ENCODE measurements around the gene TMEM175.

DNA sequence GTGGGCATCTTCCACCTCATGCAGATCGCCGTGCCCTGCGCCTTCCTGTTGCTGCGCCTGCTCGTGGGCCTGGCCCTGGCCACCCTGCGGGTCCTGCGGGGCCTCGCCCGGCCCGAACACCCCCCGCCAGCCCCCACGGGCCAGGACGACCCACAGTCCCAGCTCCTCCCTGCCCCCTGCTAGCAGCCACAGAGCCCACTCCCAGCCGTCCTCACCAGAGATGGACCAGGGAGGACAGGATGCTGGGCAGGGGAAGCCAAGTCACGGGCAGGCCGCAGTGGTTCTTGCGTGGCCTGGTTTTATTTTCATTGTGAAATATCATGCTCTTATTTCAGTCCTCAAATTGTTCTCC is 26.0 kb downstream of the TMEM175 start:
- TF ChIP-seq, protein P1, sequence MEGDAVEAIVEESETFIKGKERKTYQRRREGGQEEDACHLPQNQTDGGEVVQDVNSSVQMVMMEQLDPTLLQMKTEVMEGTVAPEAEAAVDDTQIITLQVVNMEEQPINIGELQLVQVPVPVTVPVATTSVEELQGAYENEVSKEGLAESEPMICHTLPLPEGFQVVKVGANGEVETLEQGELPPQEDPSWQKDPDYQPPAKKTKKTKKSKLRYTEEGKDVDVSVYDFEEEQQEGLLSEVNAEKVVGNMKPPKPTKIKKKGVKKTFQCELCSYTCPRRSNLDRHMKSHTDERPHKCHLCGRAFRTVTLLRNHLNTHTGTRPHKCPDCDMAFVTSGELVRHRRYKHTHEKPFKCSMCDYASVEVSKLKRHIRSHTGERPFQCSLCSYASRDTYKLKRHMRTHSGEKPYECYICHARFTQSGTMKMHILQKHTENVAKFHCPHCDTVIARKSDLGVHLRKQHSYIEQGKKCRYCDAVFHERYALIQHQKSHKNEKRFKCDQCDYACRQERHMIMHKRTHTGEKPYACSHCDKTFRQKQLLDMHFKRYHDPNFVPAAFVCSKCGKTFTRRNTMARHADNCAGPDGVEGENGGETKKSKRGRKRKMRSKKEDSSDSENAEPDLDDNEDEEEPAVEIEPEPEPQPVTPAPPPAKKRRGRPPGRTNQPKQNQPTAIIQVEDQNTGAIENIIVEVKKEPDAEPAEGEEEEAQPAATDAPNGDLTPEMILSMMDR (IDR thresholded peaks at IDR 0.05; ENCODE audit: low read depth, low read length, poor library complexity, severe bottlenecking) = no peak
- TF ChIP-seq EZH2phosphoT487 (IDR thresholded peaks at IDR 0.05; ENCODE audit: borderline replicate concordance, low read length) = no peak
